AML-193 (cell line): Measurements from ENCODE around the gene FRK.

Experiments used
- DNase-seq, 2 experiments: peaks; one replicate each; lab custom pipeline; 2025; lab: John Stamatoyannopoulos, UW

Gene FRK

DNA sequence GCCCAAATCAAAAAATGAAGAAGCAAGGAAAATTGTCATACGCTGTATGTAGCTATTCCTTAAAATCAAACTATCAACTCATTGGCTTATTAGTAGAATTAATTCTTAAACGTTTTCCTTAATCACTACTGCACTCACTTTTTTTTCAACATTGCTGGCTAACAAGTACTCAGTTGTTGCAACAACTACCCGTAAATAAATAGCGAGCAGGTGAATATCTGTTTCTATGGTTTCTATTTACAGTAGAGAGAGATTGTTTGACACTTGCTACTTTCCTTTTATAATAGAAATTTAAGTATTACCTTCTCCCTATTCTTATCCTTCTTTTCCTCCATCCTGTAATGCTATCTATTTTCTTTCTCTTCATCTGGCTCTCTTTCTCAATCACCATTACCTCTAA is 25.1 kb downstream of the FRK start:
- no peak for DNase-seq

DNA sequence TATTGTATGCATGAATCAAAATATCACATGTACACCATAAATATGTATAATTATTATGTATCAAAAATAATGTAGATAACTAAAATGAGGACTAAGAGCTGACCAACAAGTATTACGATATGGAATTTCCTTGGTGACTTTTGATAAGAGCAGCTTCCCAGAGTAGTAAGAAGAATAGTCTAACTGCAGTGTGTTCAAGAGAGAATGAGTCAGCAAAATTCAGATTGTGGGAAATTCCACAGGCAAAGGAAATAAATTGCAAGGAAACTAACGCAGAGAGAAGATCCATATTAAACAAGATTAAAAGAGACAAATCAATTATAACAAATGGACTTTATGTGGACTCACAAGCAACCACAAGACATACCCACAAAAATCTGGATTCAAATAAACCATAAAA is 26.4 kb downstream of the FRK start:
- DNase-seq, result no peak

DNA sequence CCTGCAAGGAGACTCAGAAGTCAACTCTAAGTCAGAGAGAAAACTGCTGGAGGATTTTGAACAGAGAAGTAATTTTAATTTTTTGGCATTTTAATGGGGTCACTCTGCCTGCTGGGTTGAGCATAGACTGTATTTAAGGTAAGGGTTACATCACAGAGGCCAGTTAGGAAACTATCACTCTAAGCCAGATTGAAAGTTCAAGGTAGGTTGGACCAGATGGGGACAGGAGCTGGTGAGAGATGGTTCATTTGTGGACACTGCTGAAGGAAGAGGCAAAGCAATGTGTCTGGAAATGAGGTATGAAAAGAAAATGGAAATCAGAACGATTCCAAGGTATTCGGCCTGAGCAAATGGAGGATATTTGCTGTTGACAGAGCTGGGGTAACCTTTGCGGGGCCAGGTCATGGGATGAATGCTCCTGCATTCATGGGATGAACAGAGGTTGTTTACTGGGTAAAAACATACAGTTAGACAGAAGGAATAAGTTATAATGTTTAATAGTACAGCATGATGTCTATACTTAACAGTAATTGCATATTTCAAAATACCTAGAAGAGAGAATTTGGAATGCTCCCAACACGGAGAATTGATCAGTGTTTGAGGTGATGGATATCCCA is 26.9 kb downstream of the FRK start:
- no peak for DNase-seq

DNA sequence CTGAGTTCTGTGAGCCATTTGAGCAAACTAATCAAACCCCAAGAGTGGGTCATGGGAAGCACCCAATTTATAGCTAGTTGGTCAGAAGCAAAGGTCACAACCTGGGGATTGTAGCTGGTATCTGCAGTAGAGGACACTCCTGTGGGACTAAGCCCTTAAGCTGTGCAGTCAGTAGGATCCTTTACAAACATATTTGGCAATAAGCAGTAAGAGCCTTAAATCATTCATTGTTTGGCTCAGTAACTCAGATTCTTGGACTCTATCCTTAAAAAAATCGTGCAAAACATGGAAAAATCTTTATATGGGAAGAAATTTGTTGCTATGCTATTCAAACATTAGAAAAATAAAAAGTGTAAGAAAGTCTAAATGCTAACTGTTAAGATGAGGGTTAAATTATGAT is 29.9 kb downstream of the FRK start:
- DNase-seq, result no peak

DNA sequence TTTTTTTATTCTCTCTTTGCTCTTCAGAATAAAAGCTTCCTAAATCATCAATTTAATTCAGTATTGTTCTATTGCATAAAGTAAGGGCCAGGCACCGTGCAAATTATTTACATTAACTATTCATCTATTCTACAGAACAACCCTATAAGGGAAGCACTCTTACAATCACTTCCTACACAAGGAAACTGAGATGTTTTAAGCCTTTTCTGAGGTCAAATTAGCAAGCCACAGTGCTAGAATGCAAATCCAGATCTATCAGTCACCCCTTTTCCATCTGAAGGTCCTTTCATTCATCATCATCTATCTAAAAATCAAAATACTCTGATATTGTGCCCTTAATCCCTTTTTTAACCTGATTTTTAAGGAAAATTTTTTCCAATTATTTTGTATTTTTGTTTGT is 31.2 kb downstream of the FRK start:
- DNase-seq, result no peak

DNA sequence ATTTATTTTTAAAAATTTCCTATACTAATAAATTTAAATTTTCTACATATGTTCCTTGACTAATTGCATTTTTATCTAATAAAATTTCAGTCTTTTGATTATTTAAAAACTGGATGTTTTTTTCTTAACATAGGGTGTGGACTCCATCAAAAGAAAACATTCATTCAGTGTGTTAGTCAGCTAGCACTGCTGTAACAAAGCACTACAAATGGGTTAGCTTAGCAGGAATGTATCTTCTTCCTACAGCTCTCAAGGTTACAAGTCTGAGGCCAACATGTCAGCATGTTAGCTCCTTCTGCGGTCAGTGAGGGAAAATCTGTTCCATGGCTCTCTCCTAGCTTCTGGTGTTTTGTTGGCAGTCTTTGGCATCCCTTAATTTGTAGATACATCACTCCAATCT is 32.5 kb downstream of the FRK start:
- no peak for DNase-seq

DNA sequence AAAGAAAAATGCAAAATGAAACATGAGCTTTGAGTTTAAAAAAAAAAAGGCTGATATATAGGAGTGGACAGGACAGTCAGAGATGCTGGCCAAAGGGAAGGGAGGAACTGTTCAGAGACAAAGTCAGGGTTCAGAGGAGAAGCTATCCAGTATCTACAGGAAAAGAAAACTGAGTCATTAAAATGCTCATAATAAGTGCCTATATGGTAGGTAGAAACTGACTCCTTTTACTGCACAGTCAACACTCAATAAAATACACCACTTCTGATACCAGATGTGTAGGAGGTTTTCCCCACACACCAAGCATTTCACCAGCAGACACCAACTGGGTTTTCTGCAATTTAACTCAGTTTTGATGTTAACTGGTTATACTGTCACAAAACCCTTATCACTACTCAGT is 32.9 kb downstream of the FRK start:
- DNase-seq, result no peak

DNA sequence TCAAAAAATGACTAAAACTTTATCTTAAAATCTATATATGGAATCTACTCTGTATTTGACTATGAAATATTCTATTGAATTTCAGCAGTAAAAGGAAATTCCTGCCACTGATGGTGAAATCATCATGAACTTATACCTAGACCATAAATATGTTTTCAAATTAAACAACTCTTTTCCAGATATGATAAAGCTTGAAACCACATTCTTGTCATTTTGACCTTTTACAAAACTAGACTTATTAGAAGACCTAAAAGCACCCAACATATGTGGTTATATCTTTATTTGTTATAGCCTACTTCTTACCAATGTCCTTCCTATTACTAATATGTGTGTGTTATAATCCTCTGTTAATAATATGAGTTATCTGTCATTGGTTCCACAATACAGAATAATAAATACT is 35.3 kb downstream of the FRK start:
- DNase-seq, result no peak

DNA sequence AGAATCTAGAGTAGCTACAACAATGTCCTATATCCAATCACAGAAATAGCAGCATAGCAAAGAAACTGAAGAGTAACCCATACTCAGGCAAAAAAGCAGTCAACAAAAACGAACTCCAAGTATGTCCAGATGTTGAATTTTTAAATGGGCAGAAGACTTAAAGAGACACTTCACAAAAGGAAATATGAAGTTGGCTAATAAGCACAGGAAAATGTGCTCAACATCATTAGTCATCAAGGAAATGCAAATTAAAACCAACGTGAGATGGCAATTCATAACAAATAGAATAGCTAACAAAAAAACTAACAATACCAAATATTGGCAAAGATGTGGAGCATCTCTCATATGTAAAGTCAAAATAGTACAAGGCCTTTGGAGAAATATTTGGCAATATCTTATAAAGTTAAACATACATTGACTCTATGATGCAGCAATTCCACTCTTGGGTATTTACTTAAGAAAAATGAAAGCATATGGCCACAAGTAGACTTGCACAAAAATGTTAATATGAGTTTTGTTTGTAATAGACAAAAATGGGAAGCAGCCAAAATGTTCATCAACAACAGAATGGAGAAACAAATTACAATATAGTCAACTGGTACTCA is 37.7 kb downstream of the FRK start:
- DNase-seq, result no peak

DNA sequence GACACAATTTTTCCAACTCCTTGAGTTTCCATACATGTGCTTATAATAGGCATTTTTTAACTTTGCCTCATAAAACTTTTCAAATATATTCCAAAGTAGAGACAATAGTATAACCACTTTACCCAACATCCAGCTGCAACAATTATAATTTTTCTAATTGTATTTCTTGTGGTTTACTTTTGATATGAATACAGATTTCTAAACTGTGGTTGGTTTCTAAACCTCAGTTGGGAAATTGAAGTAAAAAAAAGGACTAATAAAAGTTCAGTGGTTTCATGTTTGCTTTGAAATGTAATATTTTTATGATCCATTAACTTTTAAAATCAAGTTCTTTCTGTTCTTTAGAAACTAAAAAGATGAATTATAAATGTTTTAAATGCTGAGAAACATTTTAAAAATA is 40.0 kb downstream of the FRK start:
- DNase-seq, result no peak

DNA sequence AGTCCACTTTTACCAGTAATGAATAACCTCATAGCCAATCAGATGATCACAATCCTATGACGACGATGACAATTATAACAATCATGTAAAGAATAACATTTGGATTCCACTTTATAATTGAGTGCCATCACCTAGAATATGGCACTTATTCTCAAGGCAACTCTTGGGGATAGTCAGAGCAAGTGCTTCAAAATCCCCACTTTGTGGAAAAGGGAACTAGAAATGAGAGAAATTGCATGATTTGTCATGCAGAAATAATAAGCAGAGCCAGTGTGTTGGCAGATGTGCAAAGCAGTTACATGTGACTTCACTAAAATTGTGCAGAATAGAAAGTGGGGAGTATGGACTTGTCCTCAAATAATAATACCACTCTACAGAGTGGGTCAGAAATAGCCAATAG is 41.3 kb downstream of the FRK start:
- no peak for DNase-seq

DNA sequence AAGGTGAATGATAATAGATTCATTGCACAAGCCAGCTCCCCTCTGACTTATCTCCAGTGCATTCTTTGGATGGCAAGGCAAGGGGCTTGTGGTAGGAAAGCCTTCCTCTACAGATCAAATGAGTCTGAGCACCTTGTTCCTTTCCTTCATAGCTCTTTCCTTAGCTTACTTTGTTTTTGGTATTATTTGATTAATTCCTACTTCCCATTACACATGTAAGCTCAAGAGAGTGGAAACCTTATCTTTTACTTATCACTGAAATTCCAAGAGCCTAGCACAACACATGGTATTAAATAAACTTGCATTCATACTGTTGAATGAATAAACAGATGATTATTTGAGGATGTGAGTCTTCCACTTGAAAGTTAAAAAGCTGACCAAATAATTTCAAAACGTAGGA is 41.7 kb downstream of the FRK start:
- no peak for DNase-seq

DNA sequence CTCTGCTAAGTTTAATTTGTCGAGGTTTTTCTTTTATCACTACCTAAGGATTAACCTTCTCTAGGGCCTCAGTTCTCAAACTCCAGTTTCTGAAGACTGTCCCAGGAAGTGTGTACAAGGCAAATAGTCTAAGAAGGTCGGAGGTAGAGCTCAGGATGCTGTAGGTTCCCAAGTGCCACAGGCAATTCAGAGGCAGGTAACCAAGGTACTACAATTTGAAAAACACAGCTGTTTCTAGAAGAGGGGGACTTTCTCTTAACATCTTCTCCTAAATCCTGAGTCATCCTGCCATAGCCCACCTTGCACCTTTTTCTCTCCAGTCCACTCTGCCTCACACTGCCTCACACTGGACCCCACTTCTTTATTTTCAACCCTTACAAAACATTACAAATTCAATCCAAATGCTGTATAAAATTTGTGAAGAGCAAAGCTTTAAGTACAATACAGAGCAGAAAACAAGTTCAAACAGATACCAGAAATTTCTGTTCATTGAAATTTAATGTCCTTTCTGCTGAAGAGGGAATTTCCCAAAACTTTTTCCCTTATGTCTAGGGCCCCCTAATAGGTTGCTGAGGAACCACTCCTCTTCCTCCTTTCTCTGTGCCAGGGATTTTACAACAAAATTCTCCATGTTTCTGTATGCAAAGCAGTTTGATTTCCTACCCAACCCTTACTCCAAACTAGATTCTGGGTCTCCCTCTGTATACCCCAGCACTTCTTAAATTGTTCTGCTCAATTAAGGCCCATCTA is 43.0 kb downstream of the FRK start:
- DNase-seq, result no peak

DNA sequence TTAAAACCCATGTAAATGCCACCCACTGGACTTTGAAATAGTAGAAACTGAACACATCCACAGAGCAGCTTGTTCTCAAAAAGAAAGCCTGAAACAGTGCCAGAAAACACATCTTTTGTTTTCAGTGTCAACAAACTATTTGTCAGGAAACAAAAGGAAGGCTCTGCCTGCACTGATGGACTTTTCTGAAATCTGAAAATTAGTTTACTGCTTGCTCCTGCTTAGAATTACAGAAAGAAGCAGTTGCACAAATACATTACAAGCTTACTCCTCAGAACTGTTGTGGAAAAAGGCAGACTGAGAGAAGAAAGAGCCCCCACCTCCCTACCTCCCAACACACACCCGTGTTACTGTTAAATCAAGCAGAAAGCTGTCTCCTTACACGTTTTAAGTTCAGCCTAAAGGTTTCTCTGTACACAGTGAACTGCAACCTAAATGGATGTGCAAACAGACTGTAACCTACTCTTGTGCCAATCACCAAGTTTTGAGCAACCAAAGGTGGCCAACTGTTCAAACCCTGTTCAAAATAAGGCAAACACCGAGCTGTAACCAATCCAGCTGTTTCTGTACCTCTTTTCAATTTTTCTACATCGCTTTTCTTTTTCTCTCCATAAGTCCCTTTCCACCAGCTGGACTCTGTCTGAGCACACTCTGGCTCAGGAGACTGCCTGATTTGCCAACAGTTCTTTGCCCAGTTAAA is 43.7 kb downstream of the FRK start:
- no peak for DNase-seq

DNA sequence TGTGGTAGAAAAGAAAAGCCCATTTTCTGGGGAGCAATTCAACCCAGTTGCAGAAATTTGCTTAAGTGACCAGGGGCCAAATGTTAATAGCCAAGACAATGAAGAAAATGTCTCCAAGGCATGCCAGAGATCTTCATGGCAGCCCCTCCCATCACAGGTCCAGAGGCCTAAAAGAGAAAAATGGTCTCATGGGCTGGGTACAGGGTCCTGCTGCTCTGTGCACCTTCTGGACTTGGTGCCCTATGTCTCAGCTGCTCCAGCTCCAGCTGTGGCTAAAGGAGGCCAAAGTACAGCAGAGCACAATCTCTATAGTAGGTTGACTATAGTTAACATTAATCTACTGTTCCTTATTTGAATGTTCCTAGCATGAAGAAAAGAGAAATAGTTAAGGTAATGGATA is 44.7 kb downstream of the FRK start:
- no peak for DNase-seq

DNA sequence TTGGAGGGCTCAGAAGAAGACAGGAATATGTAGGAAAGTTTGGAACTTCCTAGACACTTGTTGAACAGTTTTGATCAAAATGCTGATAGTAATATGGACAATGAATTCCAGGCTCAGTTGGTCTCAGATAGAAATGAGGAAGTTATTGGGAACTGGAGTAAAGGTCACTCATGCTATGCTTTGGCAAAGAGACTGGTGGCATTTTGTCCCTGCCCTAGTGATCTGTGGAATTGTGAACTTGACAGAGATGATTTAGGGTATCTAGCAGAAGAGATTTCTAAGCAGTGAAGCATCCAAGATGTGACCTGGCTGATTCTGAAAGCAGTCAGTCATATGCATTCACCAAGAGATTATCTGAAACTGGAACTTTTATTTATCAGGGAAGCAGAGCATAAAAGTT is 45.1 kb downstream of the FRK start:
- no peak for DNase-seq

DNA sequence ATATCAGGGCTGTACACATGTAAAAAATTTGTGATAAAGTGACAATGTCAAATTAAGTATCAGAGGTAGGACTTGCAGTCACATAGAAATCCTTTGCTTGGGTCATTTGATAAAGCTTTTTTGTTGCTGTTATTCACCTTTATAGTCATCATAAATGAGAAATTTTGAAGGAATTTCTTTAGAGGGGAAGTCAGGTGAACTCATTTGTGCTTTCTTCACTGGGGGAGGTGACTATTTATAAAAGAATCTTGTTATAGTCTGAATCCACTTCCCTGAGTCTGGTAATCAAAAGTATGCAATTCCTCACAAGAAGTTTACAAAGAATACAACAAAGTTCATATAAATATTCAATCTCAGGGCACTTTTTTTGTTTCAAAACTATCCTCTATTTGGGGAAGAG is 47.7 kb downstream of the FRK start:
- DNase-seq, result no peak

DNA sequence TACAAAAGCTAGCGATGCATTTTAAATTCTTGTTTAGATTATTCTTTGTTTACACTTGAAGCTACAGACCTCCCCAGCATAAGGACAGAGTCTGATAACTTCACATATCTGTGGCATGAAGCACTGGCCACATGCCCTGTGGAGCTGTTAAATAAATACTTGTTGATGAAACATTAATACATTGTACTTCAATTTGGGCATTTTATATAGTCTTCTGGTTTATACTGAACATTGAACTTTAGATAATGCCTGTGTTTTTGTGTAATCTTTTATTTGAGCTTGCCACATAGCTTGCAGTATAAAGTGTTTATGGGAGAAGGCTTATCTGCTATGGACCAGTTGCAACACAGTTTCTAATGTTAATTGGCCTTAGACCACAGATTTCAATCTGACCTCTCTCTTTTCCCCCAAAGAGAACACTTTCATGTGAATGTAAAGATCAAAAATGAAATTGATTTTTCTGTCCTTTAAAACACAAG is 48.2 kb downstream of the FRK start:
- DNase-seq, result no peak

DNA sequence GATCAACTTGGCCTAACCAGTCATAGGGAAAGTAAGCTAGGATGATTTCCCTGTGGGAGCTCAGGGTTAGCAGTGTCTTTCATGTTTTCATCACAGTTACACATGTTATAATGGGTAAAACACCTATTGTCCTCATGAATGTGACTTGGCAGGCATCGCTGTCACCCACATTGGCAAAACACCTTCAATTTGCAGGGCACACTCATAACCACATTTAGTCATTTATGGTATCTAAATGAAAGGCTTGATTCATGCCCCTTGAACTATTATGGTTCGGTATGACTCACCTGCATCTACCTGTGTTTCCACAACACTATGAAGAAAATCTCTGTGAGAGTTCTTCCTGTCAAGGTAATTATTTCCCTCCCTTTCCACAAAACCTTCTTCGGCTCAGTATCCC is 49.2 kb downstream of the FRK start:
- no peak for DNase-seq

DNA sequence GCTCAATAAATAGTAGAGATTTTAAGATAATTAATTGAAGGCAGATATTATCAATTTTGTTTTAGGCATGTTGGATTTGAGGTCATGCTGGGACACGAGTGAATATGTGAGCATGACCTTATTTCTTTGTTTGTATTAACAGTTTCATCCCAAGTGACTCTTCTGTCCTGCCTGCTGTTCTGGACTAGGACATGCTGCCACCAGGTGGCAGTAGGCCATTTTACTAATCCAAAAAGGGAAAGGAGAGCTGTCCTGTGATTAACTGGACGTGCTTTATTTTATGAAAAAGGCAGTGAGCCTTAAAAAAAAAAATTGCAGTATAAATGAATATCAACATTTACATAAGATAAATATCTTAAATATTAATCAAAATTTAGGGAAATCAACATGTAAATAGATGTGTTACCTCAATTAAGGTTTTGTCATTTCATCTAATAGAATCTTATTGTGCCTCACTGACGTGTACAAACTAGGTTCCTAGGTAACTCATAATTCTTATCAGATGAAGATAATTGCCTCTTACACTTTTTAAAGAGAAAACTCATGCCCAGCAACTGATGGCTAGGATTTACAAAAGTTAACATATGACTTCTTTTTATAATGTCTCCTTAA is 49.8 kb downstream of the FRK start:
- peak; percentile 52 to 60 for DNase-seq

DNA sequence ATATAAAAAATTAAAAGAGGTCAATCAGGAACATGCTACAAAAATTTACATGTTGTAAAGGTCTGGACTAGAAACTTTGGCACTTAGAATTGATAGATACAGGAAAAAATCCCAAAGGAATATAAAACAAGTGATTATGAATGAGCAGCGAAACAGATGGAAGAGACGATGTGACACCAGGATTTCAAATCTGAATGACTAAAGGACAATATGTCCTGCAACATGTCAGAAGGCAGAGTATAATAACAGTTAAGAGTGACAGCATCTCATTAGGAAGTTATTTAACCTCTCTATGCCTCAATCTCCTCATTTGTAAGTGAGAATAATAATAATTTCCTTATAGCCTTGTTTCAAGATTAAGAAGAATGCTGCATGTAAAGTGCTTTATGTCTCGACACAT is 50.3 kb downstream of the FRK start:
- DNase-seq, result no peak

DNA sequence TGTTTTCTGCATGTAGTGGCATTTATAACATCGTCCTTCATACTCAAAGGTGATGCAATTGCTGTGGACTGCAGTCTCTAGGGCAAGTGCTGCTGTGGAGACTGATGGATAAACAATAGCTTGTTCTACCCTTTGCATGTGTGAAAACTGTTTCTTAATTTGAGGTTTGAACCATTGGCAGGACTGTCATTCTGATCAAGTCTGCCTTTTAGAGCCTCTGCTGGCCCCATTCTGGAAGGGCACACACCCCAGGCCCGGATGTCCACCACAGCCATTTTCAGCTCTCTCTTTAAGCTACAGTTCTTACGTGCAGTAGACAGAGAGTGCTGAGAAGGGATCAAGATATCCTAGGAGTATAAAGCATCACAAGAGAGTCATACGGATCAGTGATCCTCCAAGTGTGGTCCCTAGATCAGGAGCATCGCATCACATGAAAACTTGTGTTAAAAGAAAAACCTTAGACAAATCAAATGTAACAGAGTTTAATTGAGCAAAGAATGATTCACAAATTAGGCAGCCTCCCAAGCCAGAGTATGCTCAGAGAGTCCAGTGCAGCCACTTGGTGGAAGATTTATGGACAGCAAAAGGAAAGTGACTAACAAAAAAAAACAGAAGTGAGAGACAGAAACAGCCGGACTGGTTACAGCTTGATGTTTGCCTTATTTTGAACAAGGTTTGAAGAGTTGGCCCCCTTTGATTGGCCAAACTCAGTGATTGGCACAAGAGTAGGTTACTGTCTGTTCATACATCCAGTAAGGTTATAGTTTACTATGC is 52.0 kb downstream of the FRK start:
- DNase-seq, result no peak
